ENCODE measurements around the gene FAM89B. TPM values are rescaled to one million over a fixed set of nuclear protein-coding genes. Genes with fewer than 3 reads are reported as not detected.
"Not testable (repeated sequence)": the region's sequence is repeated elsewhere in the genome, so short reads cannot be mapped to it uniquely, and the experiment has no call there.

FAM89B gene
- total RNA-seq (2014; rRNA removed; shearing (Covaris generic)): 39.2 and 62.8 TPM in 2 replicates

- DNase-seq (ENCODE audit: low spot score): peak; percentile 71
Measured at GRCh38 chr11:65572356-65573051, at the start of gene FAM89B. TSS of gene FAM89B (plus strand) at chr11:65572538. CDS start at chr11:65572670, 132 bp downstream.

- not testable (repeated sequence) for DNase-seq (ENCODE audit: low spot score)
Measured at GRCh38 chr11:65522718-65523630, 49.4 kb upstream of the FAM89B start.

- DNase-seq (ENCODE audit: low spot score): not testable (repeated sequence)
Measured at GRCh38 chr11:65523631-65523968, 48.7 kb upstream of the FAM89B start.

- no peak for DNase-seq (ENCODE audit: low spot score)
Measured at GRCh38 chr11:65524014-65524740, 48.2 kb upstream of the FAM89B start.

GRCh38 chr11:65524741-65525545 lies 47.4 kb upstream of the FAM89B start, which contains the start of gene SCYL1:
TSS of gene SCYL1 (plus strand) at chr11:65525083. CDS start at chr11:65525154, 71 bp downstream.
- DNase-seq (ENCODE audit: low spot score): peak; percentile 28

GRCh38 chr11:65525546-65526480 lies 46.5 kb upstream of the FAM89B start:
- no peak for DNase-seq (ENCODE audit: low spot score)

- no peak for DNase-seq (ENCODE audit: low spot score)
Measured at GRCh38 chr11:65526744-65527143, 45.6 kb upstream of the FAM89B start.

GRCh38 chr11:65528819-65529350 lies 43.5 kb upstream of the FAM89B start:
- DNase-seq (ENCODE audit: low spot score): no peak

- DNase-seq (ENCODE audit: low spot score): no peak
Measured at GRCh38 chr11:65529475-65530156, 42.7 kb upstream of the FAM89B start.

GRCh38 chr11:65530157-65530496 lies 42.2 kb upstream of the FAM89B start:
- DNase-seq (ENCODE audit: low spot score): no peak

- no peak for DNase-seq (ENCODE audit: low spot score)
Measured at GRCh38 chr11:65532388-65533064, 39.8 kb upstream of the FAM89B start.

- no peak for DNase-seq (ENCODE audit: low spot score)
Measured at GRCh38 chr11:65535102-65535501, 37.2 kb upstream of the FAM89B start.

- no peak for DNase-seq (ENCODE audit: low spot score)
Measured at GRCh38 chr11:65536412-65537295, 35.7 kb upstream of the FAM89B start.

- no peak for DNase-seq (ENCODE audit: low spot score)
Measured at GRCh38 chr11:65537296-65537597, 35.1 kb upstream of the FAM89B start.

GRCh38 chr11:65537620-65538231 lies 34.6 kb upstream of the FAM89B start:
- no peak for DNase-seq (ENCODE audit: low spot score)

- DNase-seq (ENCODE audit: low spot score): no peak
Measured at GRCh38 chr11:65538232-65538914, 34.0 kb upstream of the FAM89B start.
